ENCODE measurements around the gene ABLIM3. TPM values are rescaled to one million over a fixed set of nuclear protein-coding genes. Genes with fewer than 3 reads are reported as not detected.

Gene ABLIM3
- total and polyA plus RNA-seq, 2 of the 13 experiments (the other 11 are each of a cell fraction or from before 2014, with no cell fraction given) = 0.53 to 6.3 TPM

DNA sequence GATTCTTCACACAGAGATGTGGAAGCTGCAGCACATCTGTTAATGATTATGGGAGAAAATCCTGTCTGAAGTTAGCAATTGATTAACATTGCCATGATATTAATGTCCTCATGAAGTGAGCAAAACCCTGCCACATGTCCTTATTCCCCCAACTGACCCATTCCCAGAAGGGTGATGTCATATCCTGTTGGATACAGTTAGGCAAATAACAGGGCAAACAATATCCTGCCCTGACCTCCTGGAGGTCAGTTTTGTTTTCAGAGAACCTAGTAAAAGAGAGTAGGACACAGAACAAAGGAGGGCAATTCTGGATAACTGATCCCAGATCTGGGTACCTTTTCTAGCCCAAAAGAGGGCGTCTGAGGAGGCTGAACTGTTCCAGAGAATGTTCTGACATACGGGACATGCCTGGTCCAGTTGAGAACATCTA, 11.0 kb downstream of the ABLIM3 start (continued):
- TF ChIP-seq, protein P1, sequence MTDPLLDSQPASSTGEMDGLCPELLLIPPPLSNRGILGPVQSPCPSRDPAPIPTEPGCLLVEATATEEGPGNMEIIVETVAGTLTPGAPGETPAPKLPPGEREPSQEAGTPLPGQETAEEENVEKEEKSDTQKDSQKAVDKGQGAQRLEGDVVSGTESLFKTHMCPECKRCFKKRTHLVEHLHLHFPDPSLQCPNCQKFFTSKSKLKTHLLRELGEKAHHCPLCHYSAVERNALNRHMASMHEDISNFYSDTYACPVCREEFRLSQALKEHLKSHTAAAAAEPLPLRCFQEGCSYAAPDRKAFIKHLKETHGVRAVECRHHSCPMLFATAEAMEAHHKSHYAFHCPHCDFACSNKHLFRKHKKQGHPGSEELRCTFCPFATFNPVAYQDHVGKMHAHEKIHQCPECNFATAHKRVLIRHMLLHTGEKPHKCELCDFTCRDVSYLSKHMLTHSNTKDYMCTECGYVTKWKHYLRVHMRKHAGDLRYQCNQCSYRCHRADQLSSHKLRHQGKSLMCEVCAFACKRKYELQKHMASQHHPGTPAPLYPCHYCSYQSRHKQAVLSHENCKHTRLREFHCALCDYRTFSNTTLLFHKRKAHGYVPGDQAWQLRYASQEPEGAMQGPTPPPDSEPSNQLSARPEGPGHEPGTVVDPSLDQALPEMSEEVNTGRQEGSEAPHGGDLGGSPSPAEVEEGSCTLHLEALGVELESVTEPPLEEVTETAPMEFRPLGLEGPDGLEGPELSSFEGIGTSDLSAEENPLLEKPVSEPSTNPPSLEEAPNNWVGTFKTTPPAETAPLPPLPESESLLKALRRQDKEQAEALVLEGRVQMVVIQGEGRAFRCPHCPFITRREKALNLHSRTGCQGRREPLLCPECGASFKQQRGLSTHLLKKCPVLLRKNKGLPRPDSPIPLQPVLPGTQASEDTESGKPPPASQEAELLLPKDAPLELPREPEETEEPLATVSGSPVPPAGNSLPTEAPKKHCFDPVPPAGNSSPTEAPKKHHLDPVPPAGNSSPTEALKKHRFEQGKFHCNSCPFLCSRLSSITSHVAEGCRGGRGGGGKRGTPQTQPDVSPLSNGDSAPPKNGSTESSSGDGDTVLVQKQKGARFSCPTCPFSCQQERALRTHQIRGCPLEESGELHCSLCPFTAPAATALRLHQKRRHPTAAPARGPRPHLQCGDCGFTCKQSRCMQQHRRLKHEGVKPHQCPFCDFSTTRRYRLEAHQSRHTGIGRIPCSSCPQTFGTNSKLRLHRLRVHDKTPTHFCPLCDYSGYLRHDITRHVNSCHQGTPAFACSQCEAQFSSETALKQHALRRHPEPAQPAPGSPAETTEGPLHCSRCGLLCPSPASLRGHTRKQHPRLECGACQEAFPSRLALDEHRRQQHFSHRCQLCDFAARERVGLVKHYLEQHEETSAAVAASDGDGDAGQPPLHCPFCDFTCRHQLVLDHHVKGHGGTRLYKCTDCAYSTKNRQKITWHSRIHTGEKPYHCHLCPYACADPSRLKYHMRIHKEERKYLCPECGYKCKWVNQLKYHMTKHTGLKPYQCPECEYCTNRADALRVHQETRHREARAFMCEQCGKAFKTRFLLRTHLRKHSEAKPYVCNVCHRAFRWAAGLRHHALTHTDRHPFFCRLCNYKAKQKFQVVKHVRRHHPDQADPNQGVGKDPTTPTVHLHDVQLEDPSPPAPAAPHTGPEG (CRISPR knock-in tag; IDR thresholded peaks at IDR 0.05) = no peak
- TF ChIP-seq RFXANK (CRISPR knock-in tag; IDR thresholded peaks at IDR 0.05) = 0 out of 2 replicates have a peak, but pooled peaks have one; percentile 44
- TF ChIP-seq, protein P2, sequence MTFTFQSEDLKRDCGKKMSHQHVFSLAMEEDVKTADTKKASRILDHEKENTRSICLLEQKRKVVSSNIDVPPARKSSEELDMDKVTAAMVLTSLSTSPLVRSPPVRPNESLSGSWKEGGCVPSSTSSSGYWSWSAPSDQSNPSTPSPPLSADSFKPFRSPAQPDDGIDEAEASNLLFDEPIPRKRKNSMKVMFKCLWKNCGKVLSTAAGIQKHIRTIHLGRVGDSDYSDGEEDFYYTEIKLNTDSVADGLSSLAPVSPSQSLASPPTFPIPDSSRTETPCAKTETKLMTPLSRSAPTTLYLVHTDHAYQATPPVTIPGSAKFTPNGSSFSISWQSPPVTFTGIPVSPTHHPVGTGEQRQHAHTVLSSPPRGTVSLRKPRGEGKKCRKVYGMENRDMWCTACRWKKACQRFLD (CRISPR knock-in tag; IDR thresholded peaks at IDR 0.05; ENCODE audit: borderline replicate concordance) = no peak; the same call in 1 of the 2 replicates
- TF ChIP-seq SIN3A (IDR thresholded peaks at IDR 0.05; ENCODE audit: borderline replicate concordance, low read depth, low read length) = no peak
- TF ChIP-seq, protein P3, sequence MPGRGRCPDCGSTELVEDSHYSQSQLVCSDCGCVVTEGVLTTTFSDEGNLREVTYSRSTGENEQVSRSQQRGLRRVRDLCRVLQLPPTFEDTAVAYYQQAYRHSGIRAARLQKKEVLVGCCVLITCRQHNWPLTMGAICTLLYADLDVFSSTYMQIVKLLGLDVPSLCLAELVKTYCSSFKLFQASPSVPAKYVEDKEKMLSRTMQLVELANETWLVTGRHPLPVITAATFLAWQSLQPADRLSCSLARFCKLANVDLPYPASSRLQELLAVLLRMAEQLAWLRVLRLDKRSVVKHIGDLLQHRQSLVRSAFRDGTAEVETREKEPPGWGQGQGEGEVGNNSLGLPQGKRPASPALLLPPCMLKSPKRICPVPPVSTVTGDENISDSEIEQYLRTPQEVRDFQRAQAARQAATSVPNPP (CRISPR knock-in tag; IDR thresholded peaks at IDR 0.05) = no peak
- TF ChIP-seq, protein P4, sequence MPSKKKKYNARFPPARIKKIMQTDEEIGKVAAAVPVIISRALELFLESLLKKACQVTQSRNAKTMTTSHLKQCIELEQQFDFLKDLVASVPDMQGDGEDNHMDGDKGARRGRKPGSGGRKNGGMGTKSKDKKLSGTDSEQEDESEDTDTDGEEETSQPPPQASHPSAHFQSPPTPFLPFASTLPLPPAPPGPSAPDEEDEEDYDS (CRISPR knock-in tag; IDR thresholded peaks at IDR 0.05) = peak; percentile 46; the same call in 1 of the 2 replicates
- TF ChIP-seq, protein P5, sequence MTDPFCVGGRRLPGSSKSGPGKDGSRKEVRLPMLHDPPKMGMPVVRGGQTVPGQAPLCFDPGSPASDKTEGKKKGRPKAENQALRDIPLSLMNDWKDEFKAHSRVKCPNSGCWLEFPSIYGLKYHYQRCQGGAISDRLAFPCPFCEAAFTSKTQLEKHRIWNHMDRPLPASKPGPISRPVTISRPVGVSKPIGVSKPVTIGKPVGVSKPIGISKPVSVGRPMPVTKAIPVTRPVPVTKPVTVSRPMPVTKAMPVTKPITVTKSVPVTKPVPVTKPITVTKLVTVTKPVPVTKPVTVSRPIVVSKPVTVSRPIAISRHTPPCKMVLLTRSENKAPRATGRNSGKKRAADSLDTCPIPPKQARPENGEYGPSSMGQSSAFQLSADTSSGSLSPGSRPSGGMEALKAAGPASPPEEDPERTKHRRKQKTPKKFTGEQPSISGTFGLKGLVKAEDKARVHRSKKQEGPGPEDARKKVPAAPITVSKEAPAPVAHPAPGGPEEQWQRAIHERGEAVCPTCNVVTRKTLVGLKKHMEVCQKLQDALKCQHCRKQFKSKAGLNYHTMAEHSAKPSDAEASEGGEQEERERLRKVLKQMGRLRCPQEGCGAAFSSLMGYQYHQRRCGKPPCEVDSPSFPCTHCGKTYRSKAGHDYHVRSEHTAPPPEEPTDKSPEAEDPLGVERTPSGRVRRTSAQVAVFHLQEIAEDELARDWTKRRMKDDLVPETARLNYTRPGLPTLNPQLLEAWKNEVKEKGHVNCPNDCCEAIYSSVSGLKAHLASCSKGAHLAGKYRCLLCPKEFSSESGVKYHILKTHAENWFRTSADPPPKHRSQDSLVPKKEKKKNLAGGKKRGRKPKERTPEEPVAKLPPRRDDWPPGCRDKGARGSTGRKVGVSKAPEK (CRISPR knock-in tag; IDR thresholded peaks at IDR 0.05; ENCODE audit: borderline replicate concordance) = no peak
- TF ChIP-seq, protein P6, sequence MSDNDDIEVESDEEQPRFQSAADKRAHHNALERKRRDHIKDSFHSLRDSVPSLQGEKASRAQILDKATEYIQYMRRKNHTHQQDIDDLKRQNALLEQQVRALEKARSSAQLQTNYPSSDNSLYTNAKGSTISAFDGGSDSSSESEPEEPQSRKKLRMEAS (IDR thresholded peaks at IDR 0.05) = peak; percentile 88
